ENCODE results near the gene CASK.

Gene CASK, protein sequence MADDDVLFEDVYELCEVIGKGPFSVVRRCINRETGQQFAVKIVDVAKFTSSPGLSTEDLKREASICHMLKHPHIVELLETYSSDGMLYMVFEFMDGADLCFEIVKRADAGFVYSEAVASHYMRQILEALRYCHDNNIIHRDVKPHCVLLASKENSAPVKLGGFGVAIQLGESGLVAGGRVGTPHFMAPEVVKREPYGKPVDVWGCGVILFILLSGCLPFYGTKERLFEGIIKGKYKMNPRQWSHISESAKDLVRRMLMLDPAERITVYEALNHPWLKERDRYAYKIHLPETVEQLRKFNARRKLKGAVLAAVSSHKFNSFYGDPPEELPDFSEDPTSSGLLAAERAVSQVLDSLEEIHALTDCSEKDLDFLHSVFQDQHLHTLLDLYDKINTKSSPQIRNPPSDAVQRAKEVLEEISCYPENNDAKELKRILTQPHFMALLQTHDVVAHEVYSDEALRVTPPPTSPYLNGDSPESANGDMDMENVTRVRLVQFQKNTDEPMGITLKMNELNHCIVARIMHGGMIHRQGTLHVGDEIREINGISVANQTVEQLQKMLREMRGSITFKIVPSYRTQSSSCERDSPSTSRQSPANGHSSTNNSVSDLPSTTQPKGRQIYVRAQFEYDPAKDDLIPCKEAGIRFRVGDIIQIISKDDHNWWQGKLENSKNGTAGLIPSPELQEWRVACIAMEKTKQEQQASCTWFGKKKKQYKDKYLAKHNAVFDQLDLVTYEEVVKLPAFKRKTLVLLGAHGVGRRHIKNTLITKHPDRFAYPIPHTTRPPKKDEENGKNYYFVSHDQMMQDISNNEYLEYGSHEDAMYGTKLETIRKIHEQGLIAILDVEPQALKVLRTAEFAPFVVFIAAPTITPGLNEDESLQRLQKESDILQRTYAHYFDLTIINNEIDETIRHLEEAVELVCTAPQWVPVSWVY

DNA sequence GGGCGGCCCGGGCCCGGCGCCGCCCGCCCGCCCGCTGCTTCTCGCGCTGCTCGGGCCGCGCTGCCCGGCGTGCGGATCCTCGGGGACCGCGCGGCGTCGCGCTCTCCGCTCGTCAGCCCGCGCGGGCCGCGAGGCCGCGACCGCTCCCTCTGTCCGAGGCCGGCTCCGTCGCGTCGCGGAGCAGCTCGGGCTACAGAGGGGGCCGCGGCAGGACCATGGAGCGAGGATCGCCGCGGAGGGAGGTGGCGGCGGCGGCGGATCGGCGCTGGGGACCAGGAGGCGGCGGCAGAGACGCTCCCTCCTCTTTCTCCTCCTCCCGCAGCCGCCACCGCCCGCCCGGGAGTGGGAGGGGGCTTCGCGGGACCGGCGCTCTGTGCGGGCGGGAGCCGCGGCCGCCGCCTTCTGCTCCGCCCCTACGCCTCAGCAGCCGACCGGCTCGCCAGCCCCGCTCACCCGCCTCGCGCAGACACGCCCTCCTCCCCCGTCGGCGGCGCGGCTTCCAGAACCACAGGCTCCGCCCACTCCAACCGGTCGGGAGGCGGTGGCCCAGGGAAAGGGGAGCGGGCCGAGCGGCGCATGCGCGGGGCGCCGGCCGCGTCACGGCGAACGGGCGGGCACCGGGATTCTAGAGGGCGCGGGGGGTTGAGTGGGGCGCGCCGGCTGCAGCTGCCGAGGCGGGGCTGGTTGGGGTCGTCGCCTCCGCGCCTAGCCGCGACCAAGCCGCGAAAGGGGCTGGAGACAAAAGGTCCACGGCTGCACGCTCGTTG, at the start of gene CASK:
Gene CASK, minus strand, starts transcription at position 344 of the 767 bp plus-strand sequence. CDS start 566 bp downstream, outside the sequence.
- DNase-seq, result peak; percentile 90

DNA sequence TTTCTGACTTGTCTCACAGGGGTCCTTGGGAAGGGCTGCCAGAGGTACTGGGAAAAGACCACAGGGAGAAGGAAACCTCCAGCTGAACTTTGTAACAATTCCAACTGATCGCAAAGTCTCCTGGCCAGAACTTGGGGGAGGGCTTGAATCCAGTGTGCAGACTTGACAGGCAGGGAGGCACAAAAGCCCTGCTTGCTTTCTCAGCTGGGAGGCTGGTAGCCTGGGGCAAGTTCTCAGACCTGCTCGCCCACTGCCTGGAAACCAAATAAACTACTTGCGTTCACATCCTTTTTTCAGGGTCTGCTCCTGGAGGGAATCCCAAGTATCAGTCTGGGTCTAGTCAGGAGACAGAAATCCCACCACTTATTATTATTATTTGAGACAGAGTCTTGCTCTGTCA, 48.0 kb upstream of the CASK start:
- no peak for DNase-seq

DNA sequence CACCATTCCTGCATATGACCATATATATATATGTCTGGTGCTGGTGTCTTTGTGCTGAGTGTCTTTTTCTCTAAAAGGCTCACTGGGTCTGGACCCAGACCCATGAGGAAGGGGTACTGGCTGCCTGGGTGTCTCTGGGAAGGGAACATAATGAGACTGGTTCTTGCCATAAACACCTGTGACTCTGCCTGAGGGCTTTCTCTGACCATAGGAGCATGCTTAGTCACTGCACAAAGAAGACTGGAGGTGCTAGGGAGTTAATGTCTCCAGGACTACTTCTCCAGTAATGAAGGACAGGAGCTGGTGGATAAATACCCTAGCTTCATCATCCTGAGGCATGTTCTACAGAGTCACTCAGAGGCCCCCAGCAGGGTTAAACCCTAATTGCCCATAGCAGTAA, 47.1 kb upstream of the CASK start:
- DNase-seq, result no peak

DNA sequence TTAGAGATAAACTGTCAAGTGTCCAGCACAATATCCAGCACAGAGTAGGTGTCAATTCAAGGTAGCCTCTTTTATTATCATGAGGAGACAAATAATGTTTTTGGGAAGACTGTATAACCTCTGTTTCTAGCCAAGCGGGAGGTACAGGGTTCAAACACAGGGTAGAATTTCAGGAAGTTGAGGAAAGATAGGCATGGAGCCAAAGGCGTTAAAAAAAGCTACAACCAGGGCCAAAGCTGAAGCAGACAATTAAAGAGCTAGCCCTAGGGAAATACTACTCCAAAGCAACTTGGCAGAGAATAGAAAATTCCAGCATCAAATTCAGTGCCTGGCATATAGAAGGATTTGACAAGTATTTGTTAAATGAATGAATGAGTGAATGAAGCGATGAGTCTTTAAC, 40.0 kb upstream of the CASK start:
- peak; percentile 32 for DNase-seq

DNA sequence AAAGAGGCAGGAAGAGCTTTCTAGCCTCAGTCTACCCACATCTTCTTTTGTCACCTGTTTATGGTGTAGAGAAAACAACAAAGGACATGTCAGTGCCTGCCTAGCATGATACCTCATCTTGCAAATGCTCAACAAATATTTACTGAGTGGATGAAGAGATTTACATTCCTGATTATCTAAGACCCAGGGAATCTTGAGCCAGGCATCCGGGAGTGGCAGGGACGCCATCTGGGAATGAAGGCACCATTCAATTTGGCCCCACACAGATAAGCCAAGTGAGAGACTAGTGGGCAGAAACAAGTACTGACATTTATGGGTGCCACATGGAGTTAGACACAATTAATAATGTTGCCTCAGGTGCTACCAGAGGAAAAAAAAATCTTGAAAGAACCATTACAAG, 36.8 kb upstream of the CASK start:
- DNase-seq, result no peak

DNA sequence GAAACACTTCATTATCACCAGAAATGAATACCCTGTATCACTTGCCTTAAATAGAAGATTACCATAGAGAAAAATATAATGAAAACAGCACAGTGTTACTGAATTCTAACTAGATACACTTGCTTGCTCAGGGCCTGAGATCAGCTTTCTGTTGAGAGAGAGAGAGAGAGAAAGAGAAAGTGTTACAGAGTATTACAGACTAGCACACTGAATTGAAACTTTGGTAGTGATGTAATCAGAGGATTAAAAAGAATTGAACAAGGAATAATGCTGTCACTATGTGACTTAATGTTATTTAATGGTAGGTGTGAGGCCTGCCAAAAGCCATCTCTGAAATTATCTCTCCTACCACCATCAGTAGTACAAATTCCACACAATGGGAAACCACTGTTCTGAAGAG, 35.5 kb upstream of the CASK start:
- peak; percentile 21 for DNase-seq

DNA sequence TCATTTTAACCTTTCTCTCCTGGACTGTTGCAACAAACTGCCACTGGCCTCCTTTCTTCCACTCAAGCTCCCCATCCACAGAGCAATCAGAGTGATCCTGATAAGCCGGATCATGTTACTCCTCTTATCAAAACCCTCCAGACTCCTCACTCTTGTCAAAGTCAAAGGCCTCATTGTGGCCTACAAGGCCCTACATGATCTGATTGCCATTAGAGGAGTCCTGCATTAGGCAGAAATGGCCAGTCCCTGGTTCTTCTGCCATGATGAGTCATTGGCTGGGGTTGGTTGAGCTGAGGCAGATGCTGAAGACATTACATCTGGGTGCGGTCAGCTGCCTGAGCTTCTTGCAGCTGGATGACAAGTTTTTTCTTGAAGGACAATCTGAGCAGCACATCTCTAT, 32.7 kb upstream of the CASK start:
- DNase-seq, result peak; percentile 92

DNA sequence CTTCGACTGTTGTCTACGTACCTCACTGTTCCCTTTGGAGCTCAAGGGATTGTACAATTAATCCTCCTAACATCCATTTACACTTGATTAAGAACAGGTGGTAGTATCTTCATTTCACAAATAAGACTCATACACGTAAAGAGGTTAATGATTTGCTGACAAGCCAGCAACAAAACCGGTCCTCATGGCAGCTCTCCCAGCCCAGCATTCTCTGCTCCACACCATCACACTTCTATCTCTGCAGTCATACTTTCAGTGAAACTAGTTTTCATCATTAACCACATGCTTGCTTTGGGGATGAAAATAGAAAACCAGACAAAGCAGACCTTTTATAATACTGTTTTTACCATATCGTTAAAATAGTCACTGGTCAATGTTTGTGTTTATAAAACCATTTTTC, 28.7 kb upstream of the CASK start:
- no peak for DNase-seq

DNA sequence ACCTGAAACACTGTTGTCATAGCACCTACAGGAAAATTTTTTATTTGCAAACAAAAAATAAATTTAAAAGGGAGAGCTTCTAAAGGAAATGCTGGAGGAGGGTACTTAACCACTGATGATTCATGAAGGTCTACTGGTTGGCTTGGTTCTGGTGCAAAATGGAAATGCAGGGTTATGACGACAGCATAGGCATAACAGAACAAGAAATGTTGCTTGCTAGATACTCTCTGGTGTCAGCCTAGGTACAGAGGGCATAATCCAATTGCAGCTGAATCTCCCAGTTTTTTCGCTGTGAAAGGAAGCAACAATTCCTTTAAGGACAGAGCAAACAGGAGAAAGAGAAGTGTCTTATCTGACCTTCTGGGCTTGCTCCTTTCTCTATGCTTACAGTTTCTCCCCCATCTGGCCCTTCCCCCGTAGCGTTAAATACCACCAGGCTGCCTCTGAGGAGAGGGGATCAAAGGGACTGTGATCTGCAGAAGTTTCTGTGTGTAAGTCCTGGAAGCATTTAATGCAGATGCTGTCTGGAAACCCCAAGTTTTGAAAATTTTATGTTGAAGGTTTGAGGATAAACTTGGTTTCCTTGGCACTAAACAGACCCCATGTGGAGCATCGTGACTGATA, 23.7 kb upstream of the CASK start:
- DNase-seq, result peak; percentile 46

DNA sequence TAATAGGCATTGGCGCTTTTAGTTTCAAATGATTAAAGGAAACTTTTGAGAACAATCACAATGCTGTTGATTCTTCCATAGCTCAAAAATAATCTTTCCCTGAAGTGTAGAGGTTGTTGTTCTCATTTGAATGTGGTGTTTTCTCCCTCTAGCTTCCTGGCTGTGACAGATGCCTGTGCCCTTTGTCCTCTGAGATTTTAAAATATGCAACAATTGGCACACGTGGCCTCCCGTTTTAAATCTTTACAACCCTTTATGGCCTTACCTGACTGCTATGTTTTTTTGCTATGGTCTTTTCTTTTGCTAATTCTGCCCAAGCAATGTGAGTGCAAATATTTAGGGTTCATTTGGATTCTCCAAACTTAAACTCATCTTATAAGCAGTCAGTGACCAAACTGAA, 22.9 kb upstream of the CASK start:
- DNase-seq, result no peak

DNA sequence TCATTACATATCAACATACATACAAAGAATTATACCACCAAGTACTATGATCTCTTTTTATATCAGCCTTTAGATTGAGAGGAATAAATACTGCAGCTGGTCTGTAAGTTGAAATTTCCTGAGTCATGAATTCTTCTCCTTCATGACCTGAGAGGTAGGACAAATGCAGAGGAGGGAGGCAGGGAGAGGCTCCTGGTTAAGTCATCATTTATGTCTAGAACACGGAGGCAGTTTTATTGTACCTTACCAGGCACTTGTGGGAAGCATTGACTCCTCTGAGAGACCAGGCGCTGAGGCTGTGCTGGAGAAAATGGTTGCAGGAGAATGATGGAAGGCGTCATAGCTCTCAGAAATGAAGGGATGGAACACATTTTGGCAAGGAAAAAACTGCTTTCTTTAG, 12.5 kb upstream of the CASK start:
- no peak for DNase-seq

DNA sequence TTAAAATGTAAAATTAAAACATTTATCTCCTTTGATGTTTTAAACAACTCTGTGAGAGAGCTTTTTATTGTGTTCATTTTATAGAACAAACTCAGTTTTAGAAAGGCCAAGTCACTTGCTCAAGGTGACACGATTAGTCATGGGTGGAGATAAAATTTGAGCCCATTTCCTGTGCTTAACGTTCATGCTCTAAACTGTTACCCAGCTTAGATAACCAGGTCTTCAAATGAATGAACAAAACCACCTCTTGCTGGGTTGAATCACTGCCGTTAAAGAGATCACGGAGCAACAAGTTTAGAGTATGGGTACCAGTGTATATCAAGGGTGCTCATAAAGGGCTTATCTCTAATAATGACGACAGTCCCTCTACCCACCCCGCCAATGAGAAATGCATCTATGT, 10.2 kb upstream of the CASK start:
- DNase-seq, result peak; percentile 8

DNA sequence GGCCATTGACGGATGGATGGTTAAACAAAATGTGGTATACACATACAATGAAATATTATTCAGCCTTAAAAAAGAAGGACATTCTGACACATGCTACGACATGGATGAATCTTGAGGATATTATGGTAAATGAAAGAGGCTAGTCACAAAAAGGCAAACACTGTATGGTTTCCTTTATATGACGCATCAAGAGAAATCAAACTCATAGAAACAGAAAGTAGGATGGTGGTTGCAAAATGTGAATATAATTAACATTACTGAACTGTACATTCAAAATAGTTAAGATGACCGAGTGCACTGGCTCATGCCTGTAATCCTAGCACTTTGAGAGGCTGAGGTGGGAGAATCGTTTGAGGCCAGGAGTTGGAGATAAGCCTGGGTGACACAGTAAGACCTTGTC, 9.5 kb upstream of the CASK start:
- DNase-seq, result no peak

DNA sequence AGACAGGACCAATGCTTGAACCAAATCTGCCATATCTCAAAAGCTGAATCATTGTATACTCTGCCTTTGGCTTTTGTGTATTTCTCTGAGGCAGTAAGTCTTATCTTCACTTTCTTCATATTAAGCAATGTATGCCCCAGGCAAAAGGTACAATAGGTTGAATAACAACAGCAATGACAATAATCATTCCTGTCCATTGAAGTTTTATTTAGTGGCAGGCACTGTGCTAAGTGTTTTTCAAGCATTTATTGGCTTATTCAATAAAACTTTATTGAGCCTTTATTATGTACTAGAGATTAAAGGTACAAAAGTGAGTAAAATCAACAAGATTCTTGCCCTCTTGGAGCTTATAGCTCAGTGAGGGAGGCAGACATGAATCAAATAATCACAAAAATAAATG, 8.2 kb upstream of the CASK start:
- peak; percentile 11 for DNase-seq

DNA sequence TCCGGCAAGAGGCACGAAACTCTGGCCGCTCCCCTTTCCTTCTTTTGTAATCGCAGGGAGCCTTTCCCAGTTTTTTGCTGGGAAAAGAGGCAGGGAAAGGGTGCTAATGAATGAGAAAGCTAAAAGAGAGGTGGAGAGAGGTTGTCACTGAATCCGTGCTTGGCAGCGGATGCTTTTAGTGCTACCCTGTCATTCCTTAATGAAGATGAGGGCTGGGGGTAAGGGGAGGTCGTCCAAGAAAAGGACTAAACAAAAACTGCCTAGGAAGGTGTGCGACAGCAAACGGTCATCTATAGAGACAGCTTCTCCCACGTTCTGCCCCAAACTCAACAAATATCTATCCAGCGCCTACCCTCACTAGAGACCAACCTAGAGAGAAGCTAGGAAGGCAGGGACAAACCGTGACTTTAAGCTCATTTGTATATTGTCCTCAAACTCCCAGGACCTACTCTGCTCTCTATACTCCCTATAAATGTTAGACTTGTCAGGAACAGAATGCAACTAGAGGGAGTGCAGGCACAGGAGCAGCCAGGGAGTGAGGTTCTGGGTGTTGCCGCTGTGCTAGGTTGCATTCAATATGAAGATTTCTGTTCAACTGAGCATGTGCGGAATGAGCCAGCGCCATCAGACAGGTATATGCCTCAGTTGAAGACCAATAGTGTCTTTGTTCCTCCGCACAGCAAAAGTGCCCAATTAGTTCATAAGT, 777 bp upstream of the CASK start:
- peak; percentile 40 for DNase-seq

DNA sequence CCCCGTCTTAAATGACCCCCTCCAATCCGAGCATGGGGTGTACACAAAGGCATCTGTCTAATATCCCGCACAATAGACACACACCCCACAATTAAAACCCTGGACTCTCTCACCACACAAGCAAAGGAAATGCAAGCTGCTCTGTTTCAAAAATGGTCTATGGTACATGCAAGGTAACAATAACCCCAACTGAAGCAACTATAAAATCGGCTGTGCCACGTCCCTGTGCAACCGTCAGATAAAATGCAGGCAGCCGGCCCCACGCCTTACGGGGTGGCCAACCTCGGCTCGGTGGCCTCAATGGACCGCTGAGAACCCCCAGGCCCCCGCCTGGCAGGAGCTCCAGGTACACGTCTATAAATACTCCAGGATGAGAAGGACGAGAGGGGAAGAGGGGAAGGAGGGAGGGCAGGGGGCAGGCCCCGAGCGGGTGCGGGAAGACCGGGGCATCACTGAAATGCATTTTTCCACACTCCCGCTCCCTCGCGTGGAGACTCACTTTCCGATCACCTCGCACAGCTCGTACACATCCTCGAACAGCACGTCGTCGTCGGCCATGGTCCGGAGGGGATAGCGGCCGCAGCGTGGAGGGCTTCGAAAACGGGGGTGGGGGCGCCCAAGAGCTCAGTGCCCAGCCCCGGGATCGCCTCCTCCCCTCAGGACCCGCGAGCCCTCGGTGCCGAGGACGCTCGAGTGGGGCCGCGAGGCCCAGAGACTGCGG, 763 bp downstream of the CASK start:
- peak; percentile 22 for DNase-seq

DNA sequence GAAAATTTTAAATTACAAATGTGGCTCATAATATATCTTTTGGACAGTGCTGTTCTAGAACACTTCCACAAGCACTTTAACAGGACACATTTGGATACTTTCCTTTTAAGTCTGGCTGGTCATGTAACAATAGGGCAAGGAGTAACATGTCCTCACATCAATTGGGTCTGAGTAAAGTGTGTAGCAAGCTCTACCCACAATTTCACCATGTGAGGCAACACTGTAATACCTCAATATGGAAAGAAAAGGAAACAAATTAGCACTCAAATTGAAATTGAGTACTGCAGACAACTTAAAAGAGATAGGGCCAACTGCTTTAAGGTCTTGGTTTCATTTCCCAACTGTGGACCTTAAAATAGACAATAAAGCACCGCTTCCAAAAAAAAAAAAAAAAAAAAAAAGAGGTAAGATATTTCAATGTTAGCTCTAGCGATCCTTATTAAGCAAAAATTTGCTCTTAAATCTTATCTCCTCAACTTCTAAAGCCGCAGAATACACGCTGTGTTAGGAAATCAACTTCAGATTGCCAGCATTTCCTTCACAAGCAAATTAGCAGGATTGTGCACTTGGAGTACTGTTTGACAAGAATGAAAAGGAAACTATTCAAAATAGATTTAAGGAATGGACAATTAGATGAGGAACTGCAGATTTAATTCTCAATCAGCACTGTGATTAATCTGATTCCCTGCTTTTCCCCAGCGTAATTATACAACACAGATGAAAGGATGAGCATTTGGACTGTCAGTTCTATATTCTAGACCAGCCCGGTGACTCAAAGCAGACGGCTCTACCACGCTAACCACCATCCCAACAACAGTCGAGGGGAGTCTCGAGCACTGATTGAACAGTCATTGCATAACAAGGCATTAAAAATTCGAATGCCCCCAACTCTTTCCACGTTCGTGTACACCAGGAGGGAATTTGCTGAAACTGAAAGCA, 1.6 kb downstream of the CASK start:
- DNase-seq, result peak; percentile 58

DNA sequence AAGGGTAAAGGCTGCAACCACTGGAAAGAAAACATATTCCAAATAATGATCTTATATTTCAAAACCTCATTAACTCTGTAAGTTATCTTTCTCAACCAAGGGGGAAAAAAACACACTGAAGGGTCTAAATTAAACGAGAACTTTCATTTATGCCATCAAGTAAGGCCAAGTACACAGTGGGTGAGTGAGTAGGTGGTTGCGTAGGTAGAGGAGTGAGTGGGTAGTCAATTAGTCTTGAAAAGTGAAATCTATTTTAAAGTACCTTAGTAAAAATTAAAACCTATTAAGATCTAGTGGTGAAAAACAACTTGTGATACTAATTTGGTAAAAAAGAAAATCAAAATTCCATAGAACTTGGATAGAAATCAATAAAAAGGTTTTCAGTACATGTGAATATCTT, 3.5 kb downstream of the CASK start:
- no peak for DNase-seq

DNA sequence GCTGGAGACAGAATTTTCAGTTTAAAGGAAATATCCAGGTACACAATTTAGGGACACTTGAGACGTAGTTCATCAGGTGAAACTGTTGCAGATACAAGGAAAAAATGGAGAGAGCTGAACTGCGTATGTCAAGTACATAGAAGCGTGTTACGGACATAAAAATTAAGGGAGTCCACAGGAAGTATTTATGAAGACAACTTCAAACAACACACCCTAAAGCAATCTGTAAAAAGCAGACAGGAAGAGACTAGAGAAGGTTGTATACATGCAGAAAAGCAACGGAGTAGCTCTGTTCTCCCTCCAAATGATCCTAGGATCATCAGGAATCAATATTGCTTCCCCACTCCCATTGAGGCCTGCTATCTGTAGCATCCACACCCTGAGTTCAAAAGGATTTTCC, 5.8 kb downstream of the CASK start:
- DNase-seq, result no peak

DNA sequence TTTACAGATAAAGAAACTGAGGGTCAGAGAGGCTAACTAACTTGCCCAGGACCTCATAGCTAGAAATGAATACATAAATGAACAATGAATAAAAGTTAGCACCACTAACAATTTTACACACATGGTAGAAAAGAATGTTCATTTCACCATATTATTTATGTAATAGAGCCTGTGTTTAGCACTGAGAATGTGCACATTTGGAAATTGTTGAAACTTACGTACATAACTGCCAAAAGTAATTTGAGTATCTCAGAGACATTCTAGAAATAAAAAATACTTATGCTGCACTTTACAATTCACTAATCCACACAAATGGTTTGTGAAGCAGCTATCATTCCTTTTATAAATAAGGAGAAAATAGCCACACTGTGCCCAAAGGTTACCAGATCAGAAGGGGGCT, 9.9 kb downstream of the CASK start:
- DNase-seq, result no peak

Data from OCI-M1 (cell line).